GM10266 (cell line): Measurements from ENCODE around the gene PDF.

Experiments
- DNase-seq: peaks from one replicate; pipeline ENCODE4 v3.0.0; 2012; ENCODE audit errors: extremely low spot score
- CTCF ChIP-seq: IDR thresholded peaks from 2 replicates; pipeline ENCODE4 v1.5.1; 2012; ENCODE audit warnings: mild to moderate bottlenecking, low read depth; ENCODE audit not compliant: control insufficient read depth, insufficient read depth; ENCODE audit errors: missing control alignments

Gene PDF

GRCh38 chr16:69315486-69316311 lies 14.7 kb downstream of the PDF start:
- DNase-seq, result no peak

GRCh38 chr16:69314534-69314933 lies 15.9 kb downstream of the PDF start:
- no peak for DNase-seq
- TF ChIP-seq CTCF, result no peak

More at GRCh38 chr16:69315486-69316311, 14.7 kb downstream of the PDF start:
- no peak for TF ChIP-seq CTCF

- no peak for DNase-seq
- TF ChIP-seq CTCF, result no peak
Measured at GRCh38 chr16:69313469-69313868, 16.9 kb downstream of the PDF start.

GRCh38 chr16:69311533-69312387 lies 18.6 kb downstream of the PDF start:
- no peak for TF ChIP-seq CTCF
- DNase-seq, result peak; percentile 63

GRCh38 chr16:69310653-69311532 lies 19.5 kb downstream of the PDF start, which contains the start of gene VPS4A:
Gene VPS4A, plus strand, starts transcription at chr16:69311350. Its CDS starts 162 bp downstream, at chr16:69311512.
- TF ChIP-seq CTCF, result peak; percentile 99
- DNase-seq, result peak; percentile 99

- TF ChIP-seq CTCF, result no peak
- no peak for DNase-seq
Measured at GRCh38 chr16:69309316-69309715, 21.1 kb downstream of the PDF start.
